ENCODE measurements around the gene LSG1. TPM values are rescaled to one million over a fixed set of nuclear protein-coding genes. Genes with fewer than 3 reads are reported as not detected.

The LSG1 gene
- total RNA-seq, 2 donors from 2014 or later, result 19.0 to 34.8 TPM

GRCh38 chr3:194604837-194605236, 67.2 kb downstream of the LSG1 start:
- no peaks in the 10 kb centered on the region for H3K36me3 ChIP-seq
- no peaks in the 10 kb centered on the region for H3K27me3 ChIP-seq
- intact Hi-C loops (cut with DNase I), result no loop called here
- no peaks in the 10 kb centered on the region for H3K9me3 ChIP-seq
- no peak for DNase-seq
- H3K9ac ChIP-seq (ENCODE audit: low read depth in 2 of 2, low read length in 2 of 2), result no peak overlapping the region
- H3K4me3 ChIP-seq, result no peak overlapping the region
- no peak for TF ChIP-seq CTCF (IDR thresholded peaks at IDR 0.05)
- H3K4me1 ChIP-seq, result no peaks in the 10 kb centered on the region
- no peak overlapping the region for H3K27ac ChIP-seq

GRCh38 chr3:194604126-194604525, 67.9 kb downstream of the LSG1 start:
- no peaks in the 10 kb centered on the region for H3K36me3 ChIP-seq
- no peak overlapping the region for H3K4me3 ChIP-seq
- TF ChIP-seq CTCF (IDR thresholded peaks at IDR 0.05), result no peak
- no peak for DNase-seq
- intact Hi-C loops (cut with DNase I), result no loop called here
- H3K9ac ChIP-seq (ENCODE audit: low read depth in 2 of 2, low read length in 2 of 2), result no peak overlapping the region
- no peak overlapping the region for H3K27ac ChIP-seq
- no peaks in the 10 kb centered on the region for H3K27me3 ChIP-seq
- no peaks in the 10 kb centered on the region for H3K4me1 ChIP-seq
- no peaks in the 10 kb centered on the region for H3K9me3 ChIP-seq

DNA sequence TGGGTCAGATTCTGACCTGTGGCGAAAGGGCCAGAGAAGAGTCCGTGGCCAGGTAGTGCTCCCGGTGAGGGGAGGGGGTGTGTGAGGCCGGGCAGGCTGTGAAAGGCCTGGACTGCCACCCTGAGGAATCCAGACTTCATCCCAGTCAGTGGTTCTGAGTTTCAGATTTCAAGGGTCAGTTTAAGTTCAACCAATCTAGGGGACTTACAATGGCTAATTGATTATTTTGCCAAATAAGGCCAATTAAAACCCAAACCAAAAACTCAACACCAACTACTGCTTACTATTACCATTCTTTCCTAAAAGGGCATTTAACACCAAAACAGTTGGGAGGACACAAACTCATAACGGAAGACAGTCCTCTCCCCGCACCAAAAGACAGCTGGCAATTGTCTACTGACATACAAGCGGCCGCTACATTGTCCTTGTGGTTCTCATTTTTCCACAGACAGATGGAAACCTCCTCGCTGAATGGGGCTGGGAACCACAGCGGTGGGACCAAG, 69.3 kb downstream of the LSG1 start:
- no peaks in the 10 kb centered on the region for H3K36me3 ChIP-seq
- no peak overlapping the region for H3K9ac ChIP-seq (ENCODE audit: low read depth in 2 of 2, low read length in 2 of 2)
- no peak for TF ChIP-seq CTCF (IDR thresholded peaks at IDR 0.05)
- H3K27me3 ChIP-seq, result no peaks in the 10 kb centered on the region
- no peaks in the 10 kb centered on the region for H3K4me1 ChIP-seq
- H3K4me3 ChIP-seq, result no peak overlapping the region
- no peaks in the 10 kb centered on the region for H3K9me3 ChIP-seq
- intact Hi-C loops (cut with DNase I), result no loop called here
- no peak for DNase-seq
- H3K27ac ChIP-seq, result no peak overlapping the region

DNA sequence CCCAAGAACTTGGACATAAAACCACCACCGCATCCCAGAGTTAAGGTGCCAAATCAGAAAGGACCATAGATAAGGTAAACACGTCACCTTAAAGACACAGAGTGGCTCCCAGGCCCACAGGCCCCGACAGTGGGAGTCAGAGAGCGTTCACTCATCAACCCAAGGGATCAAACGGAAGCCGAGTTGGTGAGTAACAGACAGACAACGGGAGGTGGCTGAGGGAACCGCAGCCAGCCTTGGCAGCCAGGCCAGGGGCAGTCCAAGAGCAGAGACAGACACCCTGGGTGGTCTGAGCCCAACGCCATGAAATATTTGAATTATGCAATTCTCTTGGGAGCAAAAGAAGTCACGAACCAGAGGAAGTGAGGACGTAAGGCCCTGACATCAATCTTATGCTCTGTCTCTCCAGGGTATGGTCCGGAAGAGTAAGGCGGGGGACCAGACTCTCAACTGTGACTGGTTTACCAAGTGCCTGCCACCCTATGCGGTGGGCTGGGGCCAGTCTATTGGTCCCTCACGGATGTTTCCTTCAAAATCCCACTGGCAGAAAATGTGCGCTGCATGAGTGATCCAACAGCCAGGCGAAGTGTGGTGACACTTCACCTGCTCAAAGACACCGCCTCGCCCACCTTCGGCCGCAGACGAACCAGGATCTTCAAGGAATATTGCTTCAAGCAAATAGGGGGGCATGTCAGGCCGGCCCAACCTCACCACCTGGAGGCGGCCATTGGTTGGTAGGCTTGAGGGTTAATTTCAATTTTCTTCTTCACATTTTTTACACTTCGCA, 73.0 kb downstream of the LSG1 start:
- no peak for DNase-seq
- intact Hi-C loops (cut with DNase I), result loop anchor here (5.0 kb wide), 1 partner anchor 127 kb away; no protein-coding TSS in a partner anchor
- no peak overlapping the region for H3K4me3 ChIP-seq
- no peaks in the 10 kb centered on the region for H3K4me1 ChIP-seq
- H3K27me3 ChIP-seq, result no peaks in the 10 kb centered on the region
- no peak overlapping the region for H3K27ac ChIP-seq
- no peak overlapping the region for H3K9ac ChIP-seq (ENCODE audit: low read depth in 2 of 2, low read length in 2 of 2)
- TF ChIP-seq CTCF (IDR thresholded peaks at IDR 0.05), result no peak
- H3K9me3 ChIP-seq, result no peaks in the 10 kb centered on the region
- H3K36me3 ChIP-seq, result no peaks in the 10 kb centered on the region

DNA sequence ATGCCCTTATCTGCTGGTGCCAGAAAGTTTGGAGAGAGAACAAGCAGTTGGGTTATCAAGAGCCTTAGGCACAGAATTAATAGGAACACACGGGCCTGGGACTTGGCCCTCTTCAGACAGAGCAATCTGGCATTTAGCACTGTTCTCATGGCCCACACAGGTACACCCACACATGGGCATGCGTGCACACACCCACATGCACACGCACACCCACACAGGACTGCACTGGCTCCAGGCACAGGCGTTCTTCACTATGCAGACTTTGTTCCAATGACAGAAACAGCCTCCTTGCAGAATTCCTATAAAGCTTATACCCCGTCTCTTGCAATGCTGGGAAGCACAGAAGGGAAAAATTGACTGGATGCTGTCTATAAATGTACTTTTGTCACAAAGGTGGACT, 75.1 kb downstream of the LSG1 start:
- H3K27me3 ChIP-seq, result no peaks in the 10 kb centered on the region
- H3K36me3 ChIP-seq, result no peaks in the 10 kb centered on the region
- H3K4me1 ChIP-seq, result no peaks in the 10 kb centered on the region
- no peak overlapping the region for H3K4me3 ChIP-seq
- no peak overlapping the region for H3K27ac ChIP-seq
- no peak for TF ChIP-seq CTCF (IDR thresholded peaks at IDR 0.05)
- no peak overlapping the region for H3K9ac ChIP-seq (ENCODE audit: low read depth in 2 of 2, low read length in 2 of 2)
- DNase-seq, result no peak
- intact Hi-C loops (cut with DNase I), result loop anchor here (5.0 kb wide), 1 partner anchor 125 kb away; no protein-coding TSS in a partner anchor
- no peaks in the 10 kb centered on the region for H3K9me3 ChIP-seq
